Stomach (tissue), 4 donors: Measurements from ENCODE around the gene GPR4.

ENCODE experiments used
- CTCF ChIP-seq, 7 experiments: fragments of 450-650 bp in 4 of 7; fragments of 200-600 bp in 3 of 7; sonication (generic) in 3 of 7; IDR thresholded peaks; one replicate each; pipeline ENCODE4 v1.5.1; 2016 to 2019; ENCODE audit warnings: antibody characterized with exemption in 7 of 7, control low read depth in 2 of 7, mild to moderate bottlenecking in 1 of 7
- POLR2A ChIP-seq, 4 donors: fragments of 450-650 bp; IDR thresholded peaks; one replicate each; pipeline ENCODE4 v1.6.1; 2016; ENCODE audit warnings: antibody characterized with exemption in 4 of 4, control low read depth in 2 of 4, mild to moderate bottlenecking in 1 of 4, moderate library complexity in 1 of 4

GRCh38 chr19:45598267-45599001 is 3.6 kb downstream of the GPR4 start:
- no peak for TF ChIP-seq CTCF (IDR thresholded peaks at IDR 0.05)
- TF ChIP-seq POLR2A (IDR thresholded peaks at IDR 0.05): no peak
